GM12878 (cell line): Measurements from ENCODE around the gene LTC4S.

Source experiments
- BCL3 ChIP-seq: IDR thresholded peaks from 2 replicates; pipeline ENCODE4 v1.6.1; 2011; ENCODE audit warnings: borderline replicate concordance, low read depth, mild to moderate bottlenecking, moderate library complexity, low read length; ENCODE audit not compliant: insufficient read depth, poor library complexity, severe bottlenecking
- CTCF ChIP-seq, 3 experiments: IDR thresholded peaks in 2 of 3; conservative IDR thresholded peaks in 1 of 3; 2 replicates each; pipeline ENCODE4 v1.5.1; 2011; ENCODE audit warnings: low read depth in 3 of 3, low read length in 3 of 3, mild to moderate bottlenecking in 3 of 3, control low read depth in 2 of 3, moderate library complexity in 2 of 3, inconsistent platforms in 1 of 3, mixed read lengths in 1 of 3; ENCODE audit not compliant: control insufficient read depth in 2 of 3, insufficient read depth in 1 of 3; ENCODE audit errors: extremely low read depth in 1 of 3
- EP300 ChIP-seq, 2 experiments: fragments of 150-350 bp in 1 of 2; IDR thresholded peaks; 2 replicates each; pipeline ENCODE4 v1.6.1; 2011 to 2012; ENCODE audit warnings: low read depth in 2 of 2, low read length in 2 of 2, borderline replicate concordance in 1 of 2, improper control_type of control experiment in 1 of 2, inconsistent platforms in 1 of 2; ENCODE audit not compliant: control insufficient read depth in 1 of 2
- EZH2 ChIP-seq: IDR thresholded peaks from 2 replicates; pipeline ENCODE4 v1.6.1; 2012; ENCODE audit warnings: low read depth, mild to moderate bottlenecking, control low read depth, inconsistent platforms, low read length, borderline replicate concordance; ENCODE audit not compliant: control insufficient read depth
- HDAC2 ChIP-seq: fragments of 200-600 bp; sonication (generic); IDR thresholded peaks from 2 replicates; pipeline ENCODE4 v1.6.1; 2017
- NFYB ChIP-seq: IDR thresholded peaks from 2 replicates; pipeline ENCODE4 v1.6.1; 2011; ENCODE audit warnings: low read depth, mild to moderate bottlenecking, low read length, improper control_type of control experiment, moderate library complexity; ENCODE audit not compliant: insufficient read depth
- POLR2AphosphoS5 ChIP-seq: IDR thresholded peaks from 2 replicates; pipeline ENCODE4 v1.6.1; 2011; ENCODE audit warnings: mild to moderate bottlenecking, low read length, inconsistent platforms
- RAD21 ChIP-seq: IDR thresholded peaks from 2 replicates; pipeline ENCODE4 v1.6.1; 2011; ENCODE audit warnings: mild to moderate bottlenecking, low read depth, low read length, moderate library complexity; ENCODE audit not compliant: insufficient read depth
- RELA ChIP-seq: fragments of 450-650 bp; IDR thresholded peaks from 2 replicates; pipeline ENCODE4 v1.8.0; 2014; ENCODE audit warnings: borderline replicate concordance; ENCODE audit not compliant: partially characterized antibody
- SIN3A ChIP-seq: IDR thresholded peaks from 2 replicates; pipeline ENCODE4 v1.6.1; 2012; ENCODE audit warnings: low read depth, low read length, improper control_type of control experiment

- no peak for TF ChIP-seq RAD21
- no peak for TF ChIP-seq CTCF (IDR thresholded peaks at IDR 0.05 in 2 of 3, conservative IDR thresholded peaks at IDR 0.05 in 1 of 3; ENCODE audit: control insufficient read depth in 2 of 3, extremely low read depth in 1 of 3, insufficient read depth in 1 of 3, low read depth in 3 of 3, low read length in 3 of 3)
- TF ChIP-seq POLR2AphosphoS5, result no peak
- no peak for TF ChIP-seq NFYB
- no peak for TF ChIP-seq EZH2
- no peak for TF ChIP-seq EP300 (IDR thresholded peaks at IDR 0.05; ENCODE audit: borderline replicate concordance in 1 of 2, control insufficient read depth in 1 of 2, low read depth in 2 of 2, low read length in 2 of 2)
- TF ChIP-seq HDAC2, result no peak
- no peak for TF ChIP-seq BCL3
- no peak for TF ChIP-seq RELA
- TF ChIP-seq SIN3A, result no peak
These were observed 21.4 kb upstream of the LTC4S start for GRCh38 chr5:179772351-179772750.
